Adipocyte (in vitro differentiated cells): ENCODE measurements around the gene PITPNC1.

Source experiments
- DNase-seq: peaks from one replicate; pipeline ENCODE4 v3.0.0-alpha.2; 2015; ENCODE audit warnings: low read depth
- H3K27me3 ChIP-seq: replicated peaks from 2 replicates; pipeline ENCODE4 v1.7.0; 2013; ENCODE audit warnings: mild to moderate bottlenecking, low read length, moderate library complexity; ENCODE audit not compliant: control insufficient read depth, insufficient read depth
- H3K36me3 ChIP-seq: 2 replicates; pipeline ENCODE4 v1.7.0; 2013; ENCODE audit warnings: low read length, mild to moderate bottlenecking, moderate library complexity; ENCODE audit not compliant: control insufficient read depth, insufficient read depth, severe bottlenecking
- H3K4me1 ChIP-seq: 2 replicates; pipeline ENCODE4 v1.7.0; 2013; ENCODE audit warnings: mild to moderate bottlenecking, low read length, moderate library complexity; ENCODE audit not compliant: control insufficient read depth, insufficient read depth
- H3K4me3 ChIP-seq: 2 replicates; pipeline ENCODE4 v1.7.0; 2013; ENCODE audit warnings: mild to moderate bottlenecking, low read length, moderate library complexity
- H3K9ac ChIP-seq: 2 replicates; pipeline ENCODE4 v1.7.0; 2013; ENCODE audit warnings: mild to moderate bottlenecking, low read length, moderate library complexity
- H3K9me3 ChIP-seq: 2 replicates; pipeline ENCODE4 v1.7.0; 2013; ENCODE audit warnings: mild to moderate bottlenecking, low read length, moderate library complexity; ENCODE audit not compliant: control insufficient read depth

Gene PITPNC1

GRCh38 chr17:67666028-67666427, 288.9 kb downstream of the PITPNC1 start:
- Histone ChIP-seq H3K4me1 (peaks cover under 1% of the 10 kb centered on the region), H3K36me3 (no peaks in the 10 kb centered on the region), H3K9ac (no peak overlapping the region), H3K9me3 (no peaks in the 10 kb centered on the region), H3K27me3 (no peaks in the 10 kb centered on the region), H3K4me3 (no peak overlapping the region)
- DNase-seq: no peak

DNA sequence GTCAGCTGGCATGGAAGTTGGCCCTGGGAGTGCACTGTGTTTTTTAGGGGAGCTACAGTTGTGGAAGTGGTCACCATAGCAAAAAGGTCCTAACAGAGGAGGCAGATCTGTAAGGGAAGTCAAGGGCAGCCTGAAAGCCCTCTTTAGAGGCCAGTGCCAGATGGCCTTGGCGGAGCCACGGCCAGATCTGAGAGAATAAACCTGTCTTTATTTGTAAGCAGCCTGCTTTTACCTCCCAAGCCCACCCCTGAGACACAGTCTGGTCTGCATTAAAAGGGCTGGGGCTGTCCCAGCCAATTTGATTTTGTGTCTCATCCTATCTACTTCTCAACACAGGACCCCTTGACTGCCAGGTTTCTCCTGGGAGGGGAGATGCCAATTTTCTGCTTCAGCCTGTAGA, 289.6 kb downstream of the PITPNC1 start:
- Histone ChIP-seq H3K4me1 (peaks cover 5% of the 10 kb centered on the region), H3K9me3 (no peaks in the 10 kb centered on the region), H3K27me3 (no peaks in the 10 kb centered on the region), H3K4me3 (no peak overlapping the region), H3K36me3 (no peaks in the 10 kb centered on the region), H3K9ac (no peak overlapping the region)
- DNase-seq: no peak

DNA sequence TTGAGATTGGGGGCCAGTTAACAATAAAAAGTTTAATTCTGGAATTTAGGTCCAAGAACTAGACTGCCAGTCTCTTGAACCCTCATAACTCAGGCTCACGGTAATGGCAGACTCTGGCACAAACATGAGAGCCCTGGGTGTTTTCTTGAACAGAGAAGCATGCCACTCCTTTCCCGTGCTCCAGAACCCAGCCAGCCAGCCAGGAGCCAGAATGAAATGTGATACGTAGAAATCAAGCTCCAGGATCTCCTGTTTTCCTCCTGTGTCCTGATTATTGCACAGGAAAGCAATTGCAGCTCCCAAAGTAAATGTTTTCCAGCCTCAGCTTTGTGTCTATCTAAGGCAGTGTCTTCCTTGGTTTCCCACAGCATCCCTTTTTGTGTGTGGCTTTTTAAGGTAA, 294.4 kb downstream of the PITPNC1 start:
- DNase-seq: peak; percentile 52
- Histone ChIP-seq H3K9me3 (no peaks in the 10 kb centered on the region), H3K9ac (no peak overlapping the region), H3K36me3 (no peaks in the 10 kb centered on the region), H3K4me3 (no peak overlapping the region), H3K27me3 (no peaks in the 10 kb centered on the region), H3K4me1 (peaks cover 5% of the 10 kb centered on the region)

- Histone ChIP-seq H3K27me3 (no peaks in the 10 kb centered on the region), H3K4me3 (no peak overlapping the region), H3K36me3 (no peaks in the 10 kb centered on the region), H3K9ac (no peak overlapping the region), H3K9me3 (no peaks in the 10 kb centered on the region), H3K4me1 (peaks cover 5% of the 10 kb centered on the region)
- DNase-seq: no peak
Measured at GRCh38 chr17:67672592-67673335, 295.7 kb downstream of the PITPNC1 start.

GRCh38 chr17:67675481-67675880, 298.4 kb downstream of the PITPNC1 start:
- H3K4me3 ChIP-seq: no peak overlapping the region

GRCh38 chr17:67676305-67676704, 299.2 kb downstream of the PITPNC1 start:
- H3K4me3 ChIP-seq: no peak overlapping the region
- no peak overlapping the region for H3K9ac ChIP-seq
- H3K27me3 ChIP-seq: no peaks in the 10 kb centered on the region
- no peaks in the 10 kb centered on the region for H3K9me3 ChIP-seq
- no peak for DNase-seq
- no peaks in the 10 kb centered on the region for H3K36me3 ChIP-seq
- peaks cover 2% of the 10 kb centered on the region for H3K4me1 ChIP-seq

More at GRCh38 chr17:67675481-67675880, 298.4 kb downstream of the PITPNC1 start:
- peaks cover 5% of the 10 kb centered on the region for H3K4me1 ChIP-seq
- H3K9ac ChIP-seq: no peak overlapping the region
- DNase-seq: no peak
- no peaks in the 10 kb centered on the region for H3K27me3 ChIP-seq
- H3K9me3 ChIP-seq: no peaks in the 10 kb centered on the region
- H3K36me3 ChIP-seq: no peaks in the 10 kb centered on the region

GRCh38 chr17:67678414-67678813, 301.3 kb downstream of the PITPNC1 start:
- Histone ChIP-seq H3K9me3 (no peaks in the 10 kb centered on the region), H3K9ac (no peak overlapping the region), H3K36me3 (no peaks in the 10 kb centered on the region), H3K4me1 (no peaks in the 10 kb centered on the region), H3K4me3 (no peak overlapping the region), H3K27me3 (no peaks in the 10 kb centered on the region)
- DNase-seq: no peak

DNA sequence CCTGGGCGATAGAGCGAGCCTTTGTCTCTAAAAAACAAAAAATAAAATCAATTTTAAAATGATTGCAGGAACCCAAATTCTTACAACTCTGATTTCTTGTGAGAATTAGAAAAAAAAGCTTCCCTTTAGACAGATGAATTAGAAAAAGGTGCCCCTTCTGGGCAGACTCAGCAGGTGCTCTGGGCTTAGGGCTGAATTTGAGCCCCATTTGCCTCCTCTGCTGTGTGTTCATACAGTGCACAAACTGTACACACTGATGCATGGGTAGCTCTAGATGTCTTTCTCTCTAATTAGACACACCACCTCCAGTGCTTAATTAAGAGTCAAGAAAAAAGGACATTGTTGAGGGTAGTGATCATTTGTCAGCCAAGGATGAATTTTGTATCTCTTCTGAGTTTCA, 302.1 kb downstream of the PITPNC1 start:
- H3K27me3 ChIP-seq: no peaks in the 10 kb centered on the region
- no peak for DNase-seq
- H3K4me1 ChIP-seq: no peaks in the 10 kb centered on the region

DNA sequence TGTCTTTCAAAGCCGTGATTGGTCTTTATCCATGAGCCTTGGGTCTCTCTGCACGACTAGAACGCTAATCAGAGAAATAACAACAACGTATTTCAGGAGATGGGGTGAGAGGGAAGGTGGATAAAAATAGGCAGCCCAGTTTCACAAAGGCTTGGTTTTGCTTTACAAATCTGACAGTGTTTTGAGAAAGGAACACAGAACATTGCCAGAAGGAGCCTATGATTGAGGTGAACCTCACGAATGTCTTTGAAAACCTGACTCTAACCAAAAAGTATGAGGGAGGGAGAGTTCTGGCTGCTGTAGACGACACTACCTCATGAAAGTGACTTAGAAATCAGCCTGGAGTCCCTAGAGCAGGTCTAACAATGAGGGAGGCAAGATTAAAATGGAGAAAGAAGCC, 302.6 kb downstream of the PITPNC1 start:
- Histone ChIP-seq H3K9me3 (no peaks in the 10 kb centered on the region), H3K4me3 (no peak overlapping the region), H3K9ac (no peak overlapping the region), H3K4me1 (no peaks in the 10 kb centered on the region), H3K27me3 (no peaks in the 10 kb centered on the region), H3K36me3 (no peaks in the 10 kb centered on the region)
- no peak for DNase-seq

More for the DNA sequence above, 302.1 kb downstream of the PITPNC1 start:
- no peak overlapping the region for H3K9ac ChIP-seq
- H3K36me3 ChIP-seq: no peaks in the 10 kb centered on the region
- H3K4me3 ChIP-seq: no peak overlapping the region
- no peaks in the 10 kb centered on the region for H3K9me3 ChIP-seq

- DNase-seq: no peak
- H3K27me3 ChIP-seq: no peaks in the 10 kb centered on the region
- H3K9me3 ChIP-seq: no peaks in the 10 kb centered on the region
- no peaks in the 10 kb centered on the region for H3K36me3 ChIP-seq
- no peak overlapping the region for H3K4me3 ChIP-seq
- no peaks in the 10 kb centered on the region for H3K4me1 ChIP-seq
- no peak overlapping the region for H3K9ac ChIP-seq
Measured at GRCh38 chr17:67680445-67681224, 303.6 kb downstream of the PITPNC1 start.

GRCh38 chr17:67682196-67682595, 305.1 kb downstream of the PITPNC1 start:
- no peak overlapping the region for H3K9ac ChIP-seq

More at GRCh38 chr17:67682196-67682595, 305.1 kb downstream of the PITPNC1 start:
- H3K4me3 ChIP-seq: no peak overlapping the region
- peaks cover 5% of the 10 kb centered on the region for H3K4me1 ChIP-seq
- no peaks in the 10 kb centered on the region for H3K27me3 ChIP-seq
- H3K9me3 ChIP-seq: no peaks in the 10 kb centered on the region
- no peaks in the 10 kb centered on the region for H3K36me3 ChIP-seq
- DNase-seq: no peak
